ENCODE data around the gene IL17D. TPM values are rescaled to one million over a fixed set of nuclear protein-coding genes. Genes with fewer than 3 reads are reported as not detected.

The IL17D gene
- total RNA-seq, 2 donors from 2014 or later: 0.66 to 0.78 TPM

DNA sequence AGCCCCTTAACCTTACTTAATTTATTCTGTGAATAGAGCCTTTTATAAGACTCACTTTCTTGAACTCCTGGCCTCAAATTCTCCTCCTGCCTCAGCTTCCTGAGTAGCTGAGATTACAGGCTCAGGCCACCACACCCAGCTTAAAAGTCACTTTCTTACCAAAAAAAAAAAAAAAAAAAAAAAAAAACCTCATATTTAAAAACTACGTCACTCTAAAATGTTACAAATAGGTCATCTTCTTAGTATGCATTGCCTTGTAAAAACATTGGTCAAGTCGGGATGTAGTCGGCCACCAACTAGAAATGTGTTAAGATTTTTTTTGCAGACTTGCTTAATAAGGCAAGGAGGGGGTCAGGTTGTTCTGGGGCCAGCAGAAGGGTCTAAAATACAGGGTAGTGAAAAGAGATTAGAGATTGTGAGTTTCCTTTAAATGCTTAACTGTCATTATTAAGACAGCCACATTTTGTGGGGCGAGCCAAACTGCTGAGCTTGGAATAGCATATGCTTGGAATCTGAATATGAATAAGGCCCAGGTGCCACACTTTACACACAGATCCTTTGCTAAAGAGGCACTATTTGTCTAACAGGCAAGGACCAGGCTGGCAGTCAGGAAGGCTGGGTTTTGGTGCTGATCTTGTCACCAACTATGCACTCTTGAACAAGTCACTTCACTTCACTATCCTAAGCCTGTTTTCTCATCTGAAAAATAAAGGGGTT, 16.5 kb upstream of the IL17D start:
- no peaks in the 10 kb centered on the region for H3K36me3 ChIP-seq (replicated peaks in 1 of 2; ENCODE audit: insufficient read depth in 1 of 2, low read depth in 2 of 2)
- H3K27ac ChIP-seq: no peak overlapping the region
- 80 to 81% methylated on average over 4 of the region's 4 CpGs for WGBS, 2 donors
- ATAC-seq (no peak), DNase-seq (no peak)
- H3K4me1 ChIP-seq: no peaks in the 10 kb centered on the region
- H3K9me3 ChIP-seq: no peaks in the 10 kb centered on the region
- intact Hi-C loops (cut with DNase I): no loop called here
- no peaks in the 10 kb centered on the region for H3K27me3 ChIP-seq
- H3K4me3 ChIP-seq: no peak overlapping the region
- TF ChIP-seq, protein P1, sequence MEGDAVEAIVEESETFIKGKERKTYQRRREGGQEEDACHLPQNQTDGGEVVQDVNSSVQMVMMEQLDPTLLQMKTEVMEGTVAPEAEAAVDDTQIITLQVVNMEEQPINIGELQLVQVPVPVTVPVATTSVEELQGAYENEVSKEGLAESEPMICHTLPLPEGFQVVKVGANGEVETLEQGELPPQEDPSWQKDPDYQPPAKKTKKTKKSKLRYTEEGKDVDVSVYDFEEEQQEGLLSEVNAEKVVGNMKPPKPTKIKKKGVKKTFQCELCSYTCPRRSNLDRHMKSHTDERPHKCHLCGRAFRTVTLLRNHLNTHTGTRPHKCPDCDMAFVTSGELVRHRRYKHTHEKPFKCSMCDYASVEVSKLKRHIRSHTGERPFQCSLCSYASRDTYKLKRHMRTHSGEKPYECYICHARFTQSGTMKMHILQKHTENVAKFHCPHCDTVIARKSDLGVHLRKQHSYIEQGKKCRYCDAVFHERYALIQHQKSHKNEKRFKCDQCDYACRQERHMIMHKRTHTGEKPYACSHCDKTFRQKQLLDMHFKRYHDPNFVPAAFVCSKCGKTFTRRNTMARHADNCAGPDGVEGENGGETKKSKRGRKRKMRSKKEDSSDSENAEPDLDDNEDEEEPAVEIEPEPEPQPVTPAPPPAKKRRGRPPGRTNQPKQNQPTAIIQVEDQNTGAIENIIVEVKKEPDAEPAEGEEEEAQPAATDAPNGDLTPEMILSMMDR (IDR thresholded peaks at IDR 0.05): no peak
- TF ChIP-seq POLR2A (IDR thresholded peaks at IDR 0.05): no peak

DNA sequence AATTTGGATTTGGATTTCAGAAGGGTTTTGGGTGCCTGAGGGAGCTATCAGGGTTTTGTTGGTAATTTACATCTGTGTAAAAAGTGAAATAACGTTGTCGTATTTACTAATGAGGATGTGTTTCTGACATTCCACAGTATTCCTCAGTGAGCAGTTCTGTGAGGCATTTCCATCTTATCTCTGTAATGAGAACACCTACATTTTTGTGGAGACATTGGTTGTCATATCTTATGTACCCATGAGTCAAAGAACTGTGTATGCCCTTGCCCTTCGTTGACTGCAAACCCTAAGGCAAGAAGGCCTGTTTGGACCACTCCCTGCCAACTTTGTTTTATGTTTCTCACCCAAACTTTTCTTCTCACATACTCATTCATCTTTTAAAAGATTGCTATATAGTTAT, 14.2 kb upstream of the IL17D start:
- DNase-seq: no peak
- no peaks in the 10 kb centered on the region for H3K9me3 ChIP-seq
- no peaks in the 10 kb centered on the region for H3K27me3 ChIP-seq
- no peaks in the 10 kb centered on the region for H3K36me3 ChIP-seq (replicated peaks in 1 of 2; ENCODE audit: insufficient read depth in 1 of 2, low read depth in 2 of 2)
- H3K4me3 ChIP-seq: no peak overlapping the region
- WGBS, 2 donors: 91 to 95% methylated on average over 3 of the region's 3 CpGs
- TF ChIP-seq POLR2A (IDR thresholded peaks at IDR 0.05): no peak
- TF ChIP-seq, protein P1 (IDR thresholded peaks at IDR 0.05): no peak
- H3K27ac ChIP-seq: no peak overlapping the region
- H3K4me1 ChIP-seq: no peaks in the 10 kb centered on the region
- intact Hi-C loops (cut with DNase I): no loop called here
- ATAC-seq: no peak

DNA sequence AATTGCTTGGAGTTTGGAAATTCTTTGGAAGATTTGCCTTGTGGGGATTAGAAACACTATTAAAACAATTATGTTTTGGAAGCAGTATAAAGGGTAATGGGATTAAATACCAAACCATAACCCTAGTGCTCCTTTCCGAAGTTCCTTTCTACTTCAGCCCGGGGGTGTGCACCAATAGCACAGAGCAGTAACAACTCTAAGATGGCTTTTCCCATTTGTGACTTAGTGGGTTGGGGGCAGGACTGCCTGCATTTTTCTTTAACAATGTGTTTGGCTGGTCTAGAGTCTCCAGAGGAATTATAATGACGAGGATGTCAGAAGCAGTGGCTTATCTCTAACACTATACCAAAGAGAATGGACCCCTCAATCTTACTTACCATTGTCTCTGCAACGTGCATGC, 11.9 kb upstream of the IL17D start:
- Histone ChIP-seq H3K27me3 (no peaks in the 10 kb centered on the region), H3K36me3 (replicated peaks in 1 of 2; ENCODE audit: insufficient read depth in 1 of 2, low read depth in 2 of 2) (no peaks in the 10 kb centered on the region), H3K27ac (no peak overlapping the region), H3K4me3 (no peak overlapping the region), H3K4me1 (no peaks in the 10 kb centered on the region), H3K9me3 (no peaks in the 10 kb centered on the region)
- 62 to 66% methylated on average over 4 of the region's 4 CpGs for WGBS, 2 donors
- no peak for TF ChIP-seq POLR2A (IDR thresholded peaks at IDR 0.05)
- TF ChIP-seq, protein P1 (IDR thresholded peaks at IDR 0.05): no peak
- ATAC-seq (no peak), DNase-seq (no peak)
- intact Hi-C loops (cut with DNase I): loop anchor here (10.0 kb wide), 1 partner anchor 647 kb away; no protein-coding TSS in a partner anchor

DNA sequence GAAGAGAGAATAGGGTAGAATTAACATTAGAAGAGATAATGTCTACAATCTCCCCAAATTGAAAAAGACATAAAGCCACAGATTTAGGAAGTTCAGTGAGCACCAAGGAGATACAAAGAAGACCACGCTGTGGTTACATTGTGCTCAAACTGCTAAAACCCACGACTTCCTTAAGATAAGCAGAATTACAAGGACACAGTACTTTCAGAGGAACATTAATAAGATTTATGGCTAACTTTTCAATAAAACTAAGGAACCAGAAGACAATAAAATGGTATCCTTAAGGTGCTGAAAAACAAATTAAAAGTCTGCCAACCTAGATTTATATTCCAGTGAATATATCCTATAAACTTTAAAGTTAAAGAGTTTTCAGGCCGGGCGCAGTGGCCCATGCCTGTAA, 7.4 kb upstream of the IL17D start:
- Histone ChIP-seq H3K4me3 (no peak overlapping the region), H3K27ac (no peak overlapping the region), H3K36me3 (replicated peaks in 1 of 2; ENCODE audit: insufficient read depth in 1 of 2, low read depth in 2 of 2) (no peaks in the 10 kb centered on the region), H3K4me1 (no peaks in the 10 kb centered on the region), H3K27me3 (no peaks in the 10 kb centered on the region), H3K9me3 (no peaks in the 10 kb centered on the region)
- TF ChIP-seq POLR2A (IDR thresholded peaks at IDR 0.05): no peak
- ATAC-seq (no peak), DNase-seq (no peak)
- 60 to 67% methylated on average over 4 of the region's 4 CpGs for WGBS, 2 donors
- intact Hi-C loops (cut with DNase I): loop anchor here (10.0 kb wide), 1 partner anchor 651 kb away; no protein-coding TSS in a partner anchor

DNA sequence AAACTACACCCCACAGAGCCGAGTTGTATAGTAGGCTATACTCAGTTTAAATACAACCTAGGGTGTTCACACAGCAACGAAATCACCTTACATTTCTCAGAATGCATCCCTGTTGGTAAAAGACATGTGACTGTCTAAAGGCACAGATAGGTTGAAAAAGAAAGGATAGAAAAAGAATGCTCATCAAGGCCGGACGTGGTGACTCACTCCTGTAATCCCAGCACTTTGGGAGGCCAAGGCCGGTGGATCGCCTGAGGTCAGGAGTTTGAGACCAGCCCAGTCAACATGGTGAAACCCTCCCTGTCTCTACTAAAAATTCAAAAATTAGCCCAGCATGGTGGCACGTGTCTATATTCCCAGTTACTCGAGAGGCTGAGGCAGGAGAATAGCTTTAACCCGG, 3.8 kb upstream of the IL17D start:
- peaks cover 20% of the 10 kb centered on the region for H3K4me1 ChIP-seq
- 89 to 93% methylated on average over 9 of the region's 9 CpGs for WGBS, 2 donors
- H3K4me3 ChIP-seq: no peak overlapping the region
- no peaks in the 10 kb centered on the region for H3K9me3 ChIP-seq
- TF ChIP-seq POLR2A (IDR thresholded peaks at IDR 0.05): no peak
- TF ChIP-seq, protein P1 (IDR thresholded peaks at IDR 0.05): no peak
- ATAC-seq (no peak), DNase-seq (no peak)
- intact Hi-C loops (cut with DNase I): loop anchor here (10.0 kb wide), 1 partner anchor 655 kb away; no protein-coding TSS in a partner anchor
- no peaks in the 10 kb centered on the region for H3K27me3 ChIP-seq
- no peaks in the 10 kb centered on the region for H3K36me3 ChIP-seq (replicated peaks in 1 of 2; ENCODE audit: insufficient read depth in 1 of 2, low read depth in 2 of 2)
- no peak overlapping the region for H3K27ac ChIP-seq

Measured in body of pancreas (tissue), 4 donors.